ENCODE results near the gene PTPN18.
"Not testable (repeated sequence)": the region's sequence is repeated elsewhere in the genome, so short reads cannot be mapped to it uniquely, and the experiment has no call there.

PTPN18 gene

DNA sequence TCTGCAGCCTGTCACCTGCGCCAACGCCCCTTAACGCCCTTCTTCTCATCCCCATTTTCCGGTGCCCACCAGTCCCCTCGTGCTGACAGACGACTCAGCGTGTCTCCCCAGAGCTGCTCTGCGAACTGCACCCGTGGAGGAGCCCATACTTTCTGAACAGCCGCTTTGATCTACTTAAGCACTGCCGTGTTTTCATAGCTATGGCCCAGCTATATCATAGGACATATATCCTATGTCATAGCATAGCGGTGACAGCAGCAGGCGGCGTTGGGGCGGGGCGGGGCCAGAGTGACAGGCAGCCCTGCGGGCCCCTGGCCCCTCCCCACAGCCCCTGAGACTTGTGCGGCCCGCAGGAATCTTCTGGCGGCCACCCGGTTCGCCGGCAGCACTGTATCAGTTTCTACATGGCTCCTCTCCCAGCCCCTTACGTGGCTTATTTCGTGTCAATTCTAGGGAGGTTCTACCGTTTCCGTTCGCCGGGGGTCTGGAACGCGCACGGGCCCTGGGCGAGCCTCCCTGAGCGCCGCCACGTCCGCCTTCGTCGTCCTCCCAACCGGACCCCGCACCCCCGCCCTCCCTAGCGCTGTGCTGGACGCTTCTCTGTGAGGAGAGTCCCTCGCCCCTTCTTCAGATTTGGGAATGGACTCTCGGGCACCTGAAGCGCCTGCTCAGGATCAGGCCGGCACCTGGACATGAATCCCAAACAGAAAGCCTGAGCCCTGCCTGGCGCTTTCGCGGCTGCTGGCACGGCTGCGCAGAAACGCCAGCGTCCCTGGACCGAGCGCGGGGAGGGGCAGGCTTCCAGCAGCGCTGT, 35.4 kb downstream of the PTPN18 start:
- no peaks in the 10 kb centered on the region for H3K9me3 ChIP-seq (ENCODE audit: control insufficient read depth, low read length)
- TF ChIP-seq, protein P1, sequence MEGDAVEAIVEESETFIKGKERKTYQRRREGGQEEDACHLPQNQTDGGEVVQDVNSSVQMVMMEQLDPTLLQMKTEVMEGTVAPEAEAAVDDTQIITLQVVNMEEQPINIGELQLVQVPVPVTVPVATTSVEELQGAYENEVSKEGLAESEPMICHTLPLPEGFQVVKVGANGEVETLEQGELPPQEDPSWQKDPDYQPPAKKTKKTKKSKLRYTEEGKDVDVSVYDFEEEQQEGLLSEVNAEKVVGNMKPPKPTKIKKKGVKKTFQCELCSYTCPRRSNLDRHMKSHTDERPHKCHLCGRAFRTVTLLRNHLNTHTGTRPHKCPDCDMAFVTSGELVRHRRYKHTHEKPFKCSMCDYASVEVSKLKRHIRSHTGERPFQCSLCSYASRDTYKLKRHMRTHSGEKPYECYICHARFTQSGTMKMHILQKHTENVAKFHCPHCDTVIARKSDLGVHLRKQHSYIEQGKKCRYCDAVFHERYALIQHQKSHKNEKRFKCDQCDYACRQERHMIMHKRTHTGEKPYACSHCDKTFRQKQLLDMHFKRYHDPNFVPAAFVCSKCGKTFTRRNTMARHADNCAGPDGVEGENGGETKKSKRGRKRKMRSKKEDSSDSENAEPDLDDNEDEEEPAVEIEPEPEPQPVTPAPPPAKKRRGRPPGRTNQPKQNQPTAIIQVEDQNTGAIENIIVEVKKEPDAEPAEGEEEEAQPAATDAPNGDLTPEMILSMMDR (IDR thresholded peaks at IDR 0.05): no peak
- no peaks in the 10 kb centered on the region for H3K79me2 ChIP-seq
- H3K4me3 ChIP-seq (ENCODE audit: low read depth, low read length): peak overlapping the region; percentile 67
- H3K27me3 ChIP-seq (ENCODE audit: control insufficient read depth, insufficient read depth, low read length): no peaks in the 10 kb centered on the region
- H3K4me2 ChIP-seq (ENCODE audit: low read length): peak overlapping the region; percentile 83
- H2AFZ ChIP-seq: peak overlapping the region; percentile 99
- H3K4me1 ChIP-seq: peaks cover 9% of the 10 kb centered on the region
- H3K9ac ChIP-seq: peak overlapping the region; percentile 47
- H3K27ac ChIP-seq: peak overlapping the region; percentile 92
- no peaks in the 10 kb centered on the region for H3K36me3 ChIP-seq (ENCODE audit: control insufficient read depth, insufficient read depth, low read length)

DNA sequence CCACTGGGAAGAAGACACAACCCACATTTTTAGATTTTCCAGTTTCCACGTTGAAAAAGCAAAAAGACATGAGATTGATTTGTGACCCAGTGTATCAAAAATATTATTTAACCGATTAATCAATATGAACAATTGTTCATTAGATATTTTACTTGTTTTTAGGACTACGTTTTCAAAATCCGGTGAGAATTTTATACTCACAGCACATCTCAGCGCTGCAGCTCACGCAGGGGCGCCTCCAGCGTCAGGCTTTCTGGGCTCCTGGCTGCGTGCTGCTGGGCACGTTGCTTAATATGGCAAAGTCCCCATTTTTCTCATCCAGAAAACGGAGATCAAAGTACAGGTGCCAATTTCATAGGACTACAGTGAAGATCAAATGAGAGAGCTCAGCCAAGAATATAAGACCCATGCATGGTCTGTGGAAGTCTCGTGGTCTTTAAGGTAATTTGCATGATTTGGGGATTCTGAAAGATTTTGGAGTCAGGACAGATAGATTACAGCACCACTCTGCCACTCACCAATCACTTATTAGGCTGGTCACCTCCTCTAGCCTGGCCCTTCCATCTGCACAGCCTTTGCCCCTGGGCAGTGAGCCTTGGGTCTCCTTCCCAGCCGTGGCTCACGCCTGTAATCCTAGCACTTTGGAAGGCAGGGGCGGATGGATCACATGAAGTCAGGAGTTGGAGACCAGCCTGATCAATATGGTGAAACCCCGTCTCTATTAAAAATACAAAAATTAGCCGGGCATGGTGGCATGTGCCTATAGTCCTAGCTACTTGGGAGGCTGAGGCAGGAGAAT, 36.2 kb downstream of the PTPN18 start:
- peak overlapping the region; percentile 99 for H2AFZ ChIP-seq
- TF ChIP-seq, protein P1 (IDR thresholded peaks at IDR 0.05): peak; percentile 9
- H3K9ac ChIP-seq: peak overlapping the region; percentile 47
- H3K79me2 ChIP-seq: no peaks in the 10 kb centered on the region
- H3K4me1 ChIP-seq: peaks cover 9% of the 10 kb centered on the region
- peak overlapping the region; percentile 67 for H3K4me3 ChIP-seq (ENCODE audit: low read depth, low read length)
- H3K4me2 ChIP-seq (ENCODE audit: low read length): peak overlapping the region; percentile 83
- H3K27me3 ChIP-seq (ENCODE audit: control insufficient read depth, insufficient read depth, low read length): no peaks in the 10 kb centered on the region
- no peaks in the 10 kb centered on the region for H3K36me3 ChIP-seq (ENCODE audit: control insufficient read depth, insufficient read depth, low read length)
- no peaks in the 10 kb centered on the region for H3K9me3 ChIP-seq (ENCODE audit: control insufficient read depth, low read length)
- peak overlapping the region; percentile 92 for H3K27ac ChIP-seq

DNA sequence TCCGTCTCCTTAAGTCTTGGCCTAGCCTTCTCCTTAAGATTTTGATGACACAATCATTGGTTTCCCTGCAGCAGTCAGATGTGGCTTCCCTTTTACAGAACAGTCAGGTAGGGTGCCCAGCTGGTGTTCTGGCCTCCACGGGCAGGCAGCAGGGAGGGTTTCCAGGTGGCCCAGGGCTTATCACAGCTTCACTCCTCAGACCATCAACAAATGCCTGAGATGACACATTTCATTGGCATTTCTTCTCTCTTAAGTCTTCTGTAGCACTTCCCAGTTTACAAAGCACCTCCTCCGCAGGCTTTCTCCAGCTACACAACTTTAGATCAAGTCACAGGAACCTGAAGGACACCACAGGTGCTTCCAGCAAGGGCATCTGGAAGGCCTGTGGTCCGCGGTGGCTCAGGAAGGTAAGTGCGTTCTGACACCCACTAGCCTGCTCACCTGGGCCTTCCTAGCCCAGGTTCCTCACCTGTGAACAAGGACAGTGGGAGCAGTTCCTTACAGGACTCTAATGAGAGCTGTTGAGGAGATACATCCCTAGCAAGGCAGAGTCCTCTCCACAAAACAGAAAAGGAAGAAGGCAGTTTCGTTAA, 37.6 kb downstream of the PTPN18 start:
- Histone ChIP-seq H2AFZ (no peak overlapping the region), H3K79me2 (no peaks in the 10 kb centered on the region), H3K27me3 (ENCODE audit: control insufficient read depth, insufficient read depth, low read length) (no peaks in the 10 kb centered on the region), H3K9ac (no peak overlapping the region), H3K27ac (no peak overlapping the region), H3K4me3 (ENCODE audit: low read depth, low read length) (no peak overlapping the region), H3K4me1 (peaks cover 9% of the 10 kb centered on the region), H3K36me3 (ENCODE audit: control insufficient read depth, insufficient read depth, low read length) (no peaks in the 10 kb centered on the region), H3K4me2 (ENCODE audit: low read length) (no peak overlapping the region), H3K9me3 (ENCODE audit: control insufficient read depth, low read length) (no peaks in the 10 kb centered on the region)
- TF ChIP-seq, protein P1 (IDR thresholded peaks at IDR 0.05): no peak

DNA sequence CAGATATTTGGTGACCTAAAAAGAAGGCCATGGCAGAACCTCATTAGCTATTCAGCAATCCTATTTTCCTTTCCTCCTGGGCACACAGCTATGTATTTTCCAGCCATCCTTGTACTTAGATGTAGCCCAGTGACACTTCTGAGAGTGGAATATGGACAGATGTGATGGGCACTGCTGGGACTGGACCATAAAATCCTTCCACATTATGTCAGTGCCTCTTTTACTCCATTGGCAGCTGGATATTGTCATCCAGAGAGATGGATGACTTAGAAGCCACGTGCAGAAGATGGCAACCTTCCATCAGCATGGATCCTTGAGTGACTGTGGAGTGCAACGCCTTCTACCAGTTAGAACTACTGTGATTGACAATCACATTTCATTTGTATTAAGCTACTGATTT, 50.4 kb downstream of the PTPN18 start:
- not testable (repeated sequence) for H3K4me3 ChIP-seq (ENCODE audit: low read depth, low read length); H3K9me3 ChIP-seq (ENCODE audit: control insufficient read depth, low read length); H3K27me3 ChIP-seq (ENCODE audit: control insufficient read depth, insufficient read depth, low read length)

DNA sequence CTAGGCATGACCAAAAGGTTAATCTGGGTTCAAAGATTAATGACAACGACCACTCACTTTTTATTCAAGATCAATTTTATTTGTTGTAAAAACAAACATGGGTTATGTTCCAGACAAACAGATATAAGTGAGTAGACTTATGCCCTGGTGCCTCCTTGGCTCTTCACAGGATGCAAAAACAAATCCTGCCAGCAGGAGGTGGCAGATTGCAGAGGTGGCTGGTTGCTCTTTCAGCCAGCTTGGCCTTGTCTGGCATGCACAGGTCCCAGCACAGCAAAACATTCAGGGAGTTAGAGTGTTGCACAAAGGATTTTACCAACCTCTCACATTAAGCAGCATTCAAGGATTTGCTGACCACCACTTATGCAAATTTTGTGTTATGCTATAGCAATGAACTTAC, 60.8 kb downstream of the PTPN18 start:
- TF ChIP-seq, protein P1 (IDR thresholded peaks at IDR 0.05): peak; percentile 10
- not testable (repeated sequence) for H3K27me3 ChIP-seq (ENCODE audit: control insufficient read depth, insufficient read depth, low read length)

More for the DNA sequence above, 50.4 kb downstream of the PTPN18 start:
- H2AFZ ChIP-seq; H3K79me2 ChIP-seq; H3K4me1 ChIP-seq; H3K36me3 ChIP-seq (ENCODE audit: control insufficient read depth, insufficient read depth, low read length); H3K9ac ChIP-seq; H3K27ac ChIP-seq; H3K4me2 ChIP-seq (ENCODE audit: low read length): not testable (repeated sequence)

DNA sequence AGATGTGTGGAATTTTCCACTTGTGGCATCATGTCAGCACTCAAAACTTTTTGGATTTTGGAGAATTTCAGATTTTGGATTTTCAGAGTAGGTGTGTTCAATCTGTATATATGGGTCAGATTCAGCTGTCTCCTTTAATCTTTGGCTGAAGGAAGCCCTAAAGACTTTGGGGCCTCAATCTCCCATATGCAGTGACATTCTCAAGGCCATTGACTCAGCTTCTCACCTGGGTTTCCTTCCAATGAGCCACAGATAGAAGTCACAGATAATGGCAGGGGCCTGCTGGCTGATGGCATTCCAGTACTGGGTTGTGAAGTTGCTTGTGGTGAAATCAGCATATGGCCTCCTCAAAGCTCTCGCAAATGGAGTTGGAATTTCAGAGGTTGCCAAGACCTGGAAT, 63.0 kb downstream of the PTPN18 start:
- H3K4me1 ChIP-seq; H3K27me3 ChIP-seq (ENCODE audit: control insufficient read depth, insufficient read depth, low read length); H3K27ac ChIP-seq; H3K36me3 ChIP-seq (ENCODE audit: control insufficient read depth, insufficient read depth, low read length); H3K9ac ChIP-seq; H2AFZ ChIP-seq; H3K79me2 ChIP-seq; H3K4me3 ChIP-seq (ENCODE audit: low read depth, low read length); H3K4me2 ChIP-seq (ENCODE audit: low read length); H3K9me3 ChIP-seq (ENCODE audit: control insufficient read depth, low read length): not testable (repeated sequence)

More for the DNA sequence above, 60.8 kb downstream of the PTPN18 start:
- H3K4me2 ChIP-seq (ENCODE audit: low read length); H3K79me2 ChIP-seq; H3K4me3 ChIP-seq (ENCODE audit: low read depth, low read length); H3K9ac ChIP-seq; H2AFZ ChIP-seq; H3K36me3 ChIP-seq (ENCODE audit: control insufficient read depth, insufficient read depth, low read length); H3K27ac ChIP-seq; H3K4me1 ChIP-seq; H3K9me3 ChIP-seq (ENCODE audit: control insufficient read depth, low read length): not testable (repeated sequence)
